BJ (cell line): Measurements from ENCODE around the gene PI4KA. TPM values are rescaled to one million over a fixed set of nuclear protein-coding genes. Genes with fewer than 3 reads are reported as not detected.

Experiments used
- CTCF ChIA-PET: fragments of 350-600 bp; formaldehyde crosslinking; extraction: SDS; loops from one replicate; lab custom pipeline; 2021; ENCODE audit warnings: antibody characterized with exemption, inconsistent platforms; lab: Yijun Ruan, JAX
- POLR2A ChIA-PET: fragments of 300-600 bp; sonication (Branson Sonifier 250); formaldehyde crosslinking; extraction: SDS; loops from one replicate; lab custom pipeline; 2021; ENCODE audit warnings: antibody characterized with exemption; lab: Charles Lee
- DNase-seq: peaks from one replicate; pipeline ENCODE4 v3.0.0-alpha.2; 2011; ENCODE audit warnings: low read depth
- H3K27me3 ChIP-seq: 2 replicates; pipeline ENCODE4 v1.6.0; 2011; ENCODE audit warnings: low read length; ENCODE audit not compliant: control insufficient read depth, insufficient read depth
- H3K36me3 ChIP-seq: 2 replicates; pipeline ENCODE4 v1.5.1; 2011; ENCODE audit warnings: low read length; ENCODE audit not compliant: control insufficient read depth, insufficient read depth
- H3K4me3 ChIP-seq: 2 replicates; pipeline ENCODE4 v1.5.1; 2011; ENCODE audit warnings: low read depth, mild to moderate bottlenecking, control low read depth, low read length
- CTCF ChIP-seq: IDR thresholded peaks from 2 replicates; pipeline ENCODE4 v1.5.1; 2011; ENCODE audit warnings: low read depth, mild to moderate bottlenecking, control low read depth, inconsistent platforms, low read length, moderate library complexity; ENCODE audit not compliant: insufficient read depth
- polyA plus RNA-seq: library from polyadenylated mRNA; depleted of rRNA; stranded (reverse); fragments of >200 nt; gene quantifications from 2 replicates; pipeline ENCODE4 v1.2.3, GENCODE V29; 2011

The PI4KA gene
- polyA plus RNA-seq, 1 experiment, result 34.2 TPM

- CTCF ChIA-PET, result interaction anchor here (0.7 to 2.6 kb wide), 5 partner anchors 12 to 22 kb away, joined by 3 to 8 read pairs (median 4); no protein-coding TSS in a partner anchor
Measured at GRCh38 chr22:20763630-20764470, 94.8 kb downstream of the PI4KA start.

GRCh38 chr22:20762233-20762796, 96.3 kb downstream of the PI4KA start:
- no peak for DNase-seq
- H3K4me3 ChIP-seq, result no peak overlapping the region
- ChIA-PET POLR2A (no interaction called here), CTCF (interaction anchor here (1.1 to 2.6 kb wide), 3 partner anchors 12 to 20 kb away, joined by 4 to 8 read pairs (median 4); no protein-coding TSS in a partner anchor)
- no peaks in the 10 kb centered on the region for H3K27me3 ChIP-seq
- H3K36me3 ChIP-seq, result peaks cover 14% of the 10 kb centered on the region
- TF ChIP-seq CTCF, result no peak

More at GRCh38 chr22:20763630-20764470, 94.8 kb downstream of the PI4KA start:
- TF ChIP-seq CTCF, result no peak
- Histone ChIP-seq H3K36me3 (peaks cover 14% of the 10 kb centered on the region), H3K4me3 (no peak overlapping the region), H3K27me3 (no peaks in the 10 kb centered on the region)
- POLR2A ChIA-PET, result no interaction called here
- no peak for DNase-seq

GRCh38 chr22:20761536-20761935, 97.1 kb downstream of the PI4KA start:
- DNase-seq, result no peak
- POLR2A ChIA-PET, result interaction anchor here (0.6 kb wide), 1 partner anchor 74 kb away, joined by 4 read pairs; no protein-coding TSS in a partner anchor
- CTCF ChIA-PET, result no interaction called here
- no peak for TF ChIP-seq CTCF
- H3K27me3 ChIP-seq, result no peaks in the 10 kb centered on the region
- no peak overlapping the region for H3K4me3 ChIP-seq
- peaks cover 14% of the 10 kb centered on the region for H3K36me3 ChIP-seq

GRCh38 chr22:20760084-20760483, 98.5 kb downstream of the PI4KA start:
- TF ChIP-seq CTCF, result no peak
- H3K27me3 ChIP-seq, result no peaks in the 10 kb centered on the region
- CTCF ChIA-PET, result no interaction called here
- H3K36me3 ChIP-seq, result peaks cover 11% of the 10 kb centered on the region
- POLR2A ChIA-PET, result no interaction called here
- no peak overlapping the region for H3K4me3 ChIP-seq
- DNase-seq, result no peak

- TF ChIP-seq CTCF, result no peak
- POLR2A ChIA-PET, result no interaction called here
- CTCF ChIA-PET, result interaction anchor here (4.5 kb wide), 1 partner anchor 17 kb away, joined by 22 read pairs; no protein-coding TSS in a partner anchor
- no peaks in the 10 kb centered on the region for H3K27me3 ChIP-seq
- H3K36me3 ChIP-seq, result 0 out of 2 replicates have a peak, but pooled peaks cover 1% of the 10 kb centered on the region
- H3K4me3 ChIP-seq, result no peak overlapping the region
- DNase-seq, result no peak
Measured at GRCh38 chr22:20758688-20759087, 99.9 kb downstream of the PI4KA start.
